ENCODE data around the gene STYK1.
"Not testable (repeated sequence)": the region's sequence is repeated elsewhere in the genome, so short reads cannot be mapped to it uniquely, and the experiment has no call there.

The STYK1 gene

GRCh38 chr12:10615532-10615931 lies 58.3 kb downstream of the STYK1 start:
- no peak for DNase-seq
- peaks cover 15 to 21% (median 18%) of the 10 kb centered on the region in 4 experiments for H3K4me1 ChIP-seq (ENCODE audit: control extremely low read depth in 1 of 4, control insufficient read depth in 4 of 4, insufficient read depth in 4 of 4, low read length in 3 of 4)
- no peaks in the 10 kb centered on the region for H3K9me3 ChIP-seq (ENCODE audit: control extremely low read depth in 1 of 5, control insufficient read depth in 4 of 5, insufficient read depth in 2 of 5, low read depth in 1 of 5, low read length in 4 of 5)
- POLR2A ChIA-PET = no interaction called here
- H3K27ac ChIP-seq (ENCODE audit: insufficient read depth in 1 of 2, low read depth in 1 of 2, low read length in 2 of 2, poor library complexity in 1 of 2, severe bottlenecking in 2 of 2) = no peak overlapping the region
- CTCF ChIA-PET = no interaction called here
- peaks cover 7 to 10% (median 8%) of the 10 kb centered on the region in 4 experiments for H3K36me3 ChIP-seq (ENCODE audit: control insufficient read depth in 4 of 4, insufficient read depth in 4 of 4, low read length in 3 of 4)
- WGBS (ENCODE audit: insufficient coverage) = no CpG with 5 or more reads among the region's 4 CpGs
- H3K27me3 ChIP-seq (replicated peaks in 2 of 5; ENCODE audit: control insufficient read depth in 4 of 5, insufficient read depth in 5 of 5, low read length in 4 of 5) = no peaks in the 10 kb centered on the region
- no peak overlapping the region for H3K4me3 ChIP-seq (ENCODE audit: control insufficient read depth in 1 of 7, extremely low read depth in 1 of 7, insufficient read depth in 4 of 7, low read depth in 2 of 7, low read length in 6 of 7)

DNA sequence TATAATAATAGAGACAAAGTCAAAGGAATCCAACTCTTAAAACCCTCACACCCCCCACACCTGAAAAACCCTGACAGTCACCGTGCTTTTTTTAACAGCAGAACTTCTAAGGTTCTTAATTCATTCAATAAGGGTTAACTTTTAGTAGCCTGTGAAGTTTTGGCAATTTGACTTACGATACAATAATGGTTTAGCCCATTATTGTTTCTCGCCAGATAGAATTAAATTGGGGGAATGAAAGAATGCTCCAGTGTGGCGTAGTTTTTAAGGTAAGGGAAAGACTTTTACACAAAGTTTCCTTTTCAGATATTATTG lies 59.8 kb downstream of the STYK1 start:
- ChIA-PET CTCF (interaction anchor here (1.3 to 1.6 kb wide), 4 partner anchors 14 to 247 kb away, joined by 3 to 4 read pairs (median 3); no protein-coding TSS in a partner anchor), POLR2A (interaction anchor here (0.6 to 1.2 kb wide), 2 partner anchors 59 to 194 kb away, joined by 3 to 4 read pairs; partner anchors contain the start of genes KLRC3 and STYK1)
- peaks cover 15 to 21% (median 18%) of the 10 kb centered on the region in 4 experiments for H3K4me1 ChIP-seq (ENCODE audit: control extremely low read depth in 1 of 4, control insufficient read depth in 4 of 4, insufficient read depth in 4 of 4, low read length in 3 of 4)
- H3K9me3 ChIP-seq (ENCODE audit: control extremely low read depth in 1 of 5, control insufficient read depth in 4 of 5, insufficient read depth in 2 of 5, low read depth in 1 of 5, low read length in 4 of 5) = no peaks in the 10 kb centered on the region
- peaks cover 0 to 17% (median 11%) of the 10 kb centered on the region in 4 experiments for H3K36me3 ChIP-seq (ENCODE audit: control insufficient read depth in 4 of 4, insufficient read depth in 4 of 4, low read length in 3 of 4)
- 43% methylated on average over 2 of the region's 4 CpGs for WGBS (ENCODE audit: insufficient coverage)
- peak overlapping the region in 6 of 7 experiments; percentile 86 to 100 (median 97) for H3K4me3 ChIP-seq (ENCODE audit: control insufficient read depth in 1 of 7, extremely low read depth in 1 of 7, insufficient read depth in 4 of 7, low read depth in 2 of 7, low read length in 6 of 7)
- no peak for DNase-seq
- H3K27ac ChIP-seq (ENCODE audit: insufficient read depth in 1 of 2, low read depth in 1 of 2, low read length in 2 of 2, poor library complexity in 1 of 2, severe bottlenecking in 2 of 2) = peak overlapping the region; percentile 98 to 99
- H3K27me3 ChIP-seq (replicated peaks in 2 of 5; ENCODE audit: control insufficient read depth in 4 of 5, insufficient read depth in 5 of 5, low read length in 4 of 5) = no peaks in the 10 kb centered on the region

GRCh38 chr12:10613349-10614055 lies 60.4 kb downstream of the STYK1 start, which contains the start of gene MAGOHB:
MAGOHB (minus strand) TSS chr12:10613609; CDS start chr12:10613532, 77 bp downstream.
- ChIA-PET POLR2A (interaction anchor here (0.6 to 1.2 kb wide), 2 partner anchors 60 to 193 kb away, joined by 3 to 4 read pairs; partner anchors contain the start of genes KLRC3 and STYK1), CTCF (interaction anchor here (0.7 to 1.6 kb wide), 5 partner anchors 15 to 247 kb away, joined by 3 to 4 read pairs (median 3); no protein-coding TSS in a partner anchor)
- Histone ChIP-seq H3K27me3 (replicated peaks in 2 of 5; ENCODE audit: control insufficient read depth in 4 of 5, insufficient read depth in 5 of 5, low read length in 4 of 5) (no peaks in the 10 kb centered on the region), H3K36me3 (ENCODE audit: control insufficient read depth in 4 of 4, insufficient read depth in 4 of 4, low read length in 3 of 4) (peaks cover 0 to 22% (median 14%) of the 10 kb centered on the region in 4 experiments), H3K4me3 (ENCODE audit: control insufficient read depth in 1 of 7, extremely low read depth in 1 of 7, insufficient read depth in 4 of 7, low read depth in 2 of 7, low read length in 6 of 7) (peak within 1 kb of the TSS; percentile 75 to 100 (median 96)), H3K9me3 (ENCODE audit: control extremely low read depth in 1 of 5, control insufficient read depth in 4 of 5, insufficient read depth in 2 of 5, low read depth in 1 of 5, low read length in 4 of 5) (no peaks in the 10 kb centered on the region), H3K27ac (ENCODE audit: insufficient read depth in 1 of 2, low read depth in 1 of 2, low read length in 2 of 2, poor library complexity in 1 of 2, severe bottlenecking in 2 of 2) (peak within 1 kb of the TSS; percentile 98 to 99), H3K4me1 (ENCODE audit: control extremely low read depth in 1 of 4, control insufficient read depth in 4 of 4, insufficient read depth in 4 of 4, low read length in 3 of 4) (peaks cover 15 to 21% (median 18%) of the 10 kb centered on the region in 4 experiments)
- peak; percentile 97 to 98 (median 97) for DNase-seq
- 0% methylated on average over 32 of the region's 45 CpGs for WGBS (ENCODE audit: insufficient coverage)

GRCh38 chr12:10612984-10613348 lies 60.9 kb downstream of the STYK1 start:
- no peak for DNase-seq
- Histone ChIP-seq H3K9me3 (ENCODE audit: control extremely low read depth in 1 of 5, control insufficient read depth in 4 of 5, insufficient read depth in 2 of 5, low read depth in 1 of 5, low read length in 4 of 5) (no peaks in the 10 kb centered on the region), H3K27me3 (replicated peaks in 2 of 5; ENCODE audit: control insufficient read depth in 4 of 5, insufficient read depth in 5 of 5, low read length in 4 of 5) (no peaks in the 10 kb centered on the region), H3K27ac (ENCODE audit: insufficient read depth in 1 of 2, low read depth in 1 of 2, low read length in 2 of 2, poor library complexity in 1 of 2, severe bottlenecking in 2 of 2) (peak overlapping the region; percentile 98 to 99), H3K36me3 (ENCODE audit: control insufficient read depth in 4 of 4, insufficient read depth in 4 of 4, low read length in 3 of 4) (peaks cover 0 to 22% (median 14%) of the 10 kb centered on the region in 4 experiments), H3K4me1 (ENCODE audit: control extremely low read depth in 1 of 4, control insufficient read depth in 4 of 4, insufficient read depth in 4 of 4, low read length in 3 of 4) (peaks cover 15 to 21% (median 18%) of the 10 kb centered on the region in 4 experiments), H3K4me3 (ENCODE audit: control insufficient read depth in 1 of 7, extremely low read depth in 1 of 7, insufficient read depth in 4 of 7, low read depth in 2 of 7, low read length in 6 of 7) (peak overlapping the region; percentile 75 to 100 (median 96))
- ChIA-PET POLR2A (interaction anchor here (1.2 kb wide), 1 partner anchor 60 kb away, joined by 4 read pairs; the partner anchor contains the start of gene STYK1), CTCF (interaction anchor here (0.7 to 1.5 kb wide), 3 partner anchors 61 to 246 kb away, joined by 3 read pairs; no protein-coding TSS in a partner anchor)
- 4% methylated on average over 4 of the region's 6 CpGs for WGBS (ENCODE audit: insufficient coverage)

GRCh38 chr12:10612110-10612509 lies 61.7 kb downstream of the STYK1 start:
- 90% methylated on average over 3 of the region's 6 CpGs for WGBS (ENCODE audit: insufficient coverage)
- peaks cover 4 to 25% (median 17%) of the 10 kb centered on the region in 4 experiments for H3K36me3 ChIP-seq (ENCODE audit: control insufficient read depth in 4 of 4, insufficient read depth in 4 of 4, low read length in 3 of 4)
- no peaks in the 10 kb centered on the region for H3K27me3 ChIP-seq (replicated peaks in 2 of 5; ENCODE audit: control insufficient read depth in 4 of 5, insufficient read depth in 5 of 5, low read length in 4 of 5)
- H3K27ac ChIP-seq (ENCODE audit: insufficient read depth in 1 of 2, low read depth in 1 of 2, low read length in 2 of 2, poor library complexity in 1 of 2, severe bottlenecking in 2 of 2) = peak overlapping the region in 1 of 2 experiments; percentile 99
- ChIA-PET POLR2A (interaction anchor here (0.6 kb wide), 2 partner anchors 559 to 1906 kb away, joined by 3 to 4 read pairs; no protein-coding TSS in a partner anchor), CTCF (interaction anchor here (1.6 kb wide), 1 partner anchor 138 kb away, joined by 5 read pairs; no protein-coding TSS in a partner anchor)
- H3K4me1 ChIP-seq (ENCODE audit: control extremely low read depth in 1 of 4, control insufficient read depth in 4 of 4, insufficient read depth in 4 of 4, low read length in 3 of 4) = peaks cover 15 to 21% (median 18%) of the 10 kb centered on the region in 4 experiments
- peak overlapping the region in 4 of 7 experiments; percentile 86 to 99 (median 95) for H3K4me3 ChIP-seq (ENCODE audit: control insufficient read depth in 1 of 7, extremely low read depth in 1 of 7, insufficient read depth in 4 of 7, low read depth in 2 of 7, low read length in 6 of 7)
- no peak for DNase-seq
- no peaks in the 10 kb centered on the region for H3K9me3 ChIP-seq (ENCODE audit: control extremely low read depth in 1 of 5, control insufficient read depth in 4 of 5, insufficient read depth in 2 of 5, low read depth in 1 of 5, low read length in 4 of 5)

GRCh38 chr12:10611258-10611657 lies 62.6 kb downstream of the STYK1 start:
- POLR2A ChIA-PET = interaction anchor here (0.6 kb wide), 1 partner anchor 560 kb away, joined by 3 read pairs; no protein-coding TSS in a partner anchor
- H3K27me3 ChIP-seq (replicated peaks in 2 of 5; ENCODE audit: control insufficient read depth in 4 of 5, insufficient read depth in 5 of 5, low read length in 4 of 5); H3K4me3 ChIP-seq (ENCODE audit: control insufficient read depth in 1 of 7, extremely low read depth in 1 of 7, insufficient read depth in 4 of 7, low read depth in 2 of 7, low read length in 6 of 7); H3K27ac ChIP-seq (ENCODE audit: insufficient read depth in 1 of 2, low read depth in 1 of 2, low read length in 2 of 2, poor library complexity in 1 of 2, severe bottlenecking in 2 of 2); DNase-seq; H3K9me3 ChIP-seq (ENCODE audit: control extremely low read depth in 1 of 5, control insufficient read depth in 4 of 5, insufficient read depth in 2 of 5, low read depth in 1 of 5, low read length in 4 of 5): not testable (repeated sequence)
- WGBS (ENCODE audit: insufficient coverage) = 94% methylated on average over 3 of the region's 4 CpGs
- peaks cover 4 to 28% (median 19%) of the 10 kb centered on the region in 4 experiments for H3K36me3 ChIP-seq (ENCODE audit: control insufficient read depth in 4 of 4, insufficient read depth in 4 of 4, low read length in 3 of 4)
- CTCF ChIA-PET = interaction anchor here (0.7 to 1.6 kb wide), 3 partner anchors 64 to 375 kb away, joined by 3 to 5 read pairs (median 3); no protein-coding TSS in a partner anchor
- H3K4me1 ChIP-seq (ENCODE audit: control extremely low read depth in 1 of 4, control insufficient read depth in 4 of 4, insufficient read depth in 4 of 4, low read length in 3 of 4) = peaks cover 15 to 21% (median 18%) of the 10 kb centered on the region in 4 experiments

Data from common myeloid progenitor, CD34-positive (primary cell).